Upper lobe of left lung (tissue), 6 donors: ENCODE data around the gene TMEM161A. TPM values are rescaled to one million over a fixed set of nuclear protein-coding genes. Genes with fewer than 3 reads are reported as not detected.
"Not testable (repeated sequence)": the region's sequence is repeated elsewhere in the genome, so short reads cannot be mapped to it uniquely, and the experiment has no call there.

Experiments used
- ATAC-seq, 2 donors: fragments of 200-7000 bp; cut with Tn5 transposase; one replicate each; pipeline ENCODE4 v1.9.1; 2022; ENCODE audit warnings: mild to moderate bottlenecking in 2 of 2, moderate library complexity in 2 of 2; ENCODE audit not compliant: low FRiP score in 2 of 2
- DNase-seq, 2 donors: peaks; one replicate each; pipeline ENCODE4 v3.0.0-alpha.2; 2019 to 2020
- H3K27ac ChIP-seq, 4 donors: fragments of 200-600 bp; sonication (generic); one replicate each; pipeline ENCODE4 v1.5.1; 2016 to 2019
- H3K27me3 ChIP-seq, 4 donors: fragments of 200-600 bp; sonication (generic); one replicate each; pipeline ENCODE4 v1.5.1; 2017 to 2019
- H3K36me3 ChIP-seq, 4 donors: fragments of 200-600 bp; sonication (generic); one replicate each; pipeline ENCODE4 v1.5.1; 2016 to 2019
- H3K4me1 ChIP-seq, 4 donors: fragments of 200-600 bp; sonication (generic); one replicate each; pipeline ENCODE4 v1.5.1; 2018 to 2019
- H3K4me3 ChIP-seq, 4 donors: fragments of 200-600 bp; sonication (generic); one replicate each; pipeline ENCODE4 v1.5.1; 2017 to 2019; ENCODE audit warnings: mild to moderate bottlenecking in 2 of 4, moderate library complexity in 1 of 4
- H3K9me3 ChIP-seq, 4 donors: fragments of 200-600 bp; sonication (generic); one replicate each; pipeline ENCODE4 v1.5.1; 2018 to 2019
- EP300 ChIP-seq, 4 donors: sonication (generic); formaldehyde crosslinking; IDR thresholded peaks; one replicate each; pipeline ENCODE4 v1.5.1; 2017; ENCODE audit warnings: antibody characterized with exemption in 4 of 4, control low read depth in 2 of 4
- POLR2A ChIP-seq, 4 donors: fragments of 450-650 bp; IDR thresholded peaks; one replicate each; pipeline ENCODE4 v1.5.1; 2016 to 2017; ENCODE audit warnings: antibody characterized with exemption in 4 of 4, mild to moderate bottlenecking in 2 of 4
- POLR2AphosphoS5 ChIP-seq, 2 donors: sonication (generic); formaldehyde crosslinking; IDR thresholded peaks; one replicate each; pipeline ENCODE4 v1.5.1; 2017; ENCODE audit warnings: antibody characterized with exemption in 2 of 2
- WGBS, 2 donors: methylation state at CpG; one replicate each; pipeline ENCODE4 v1.1.5; 2017 to 2018; 5-methylcytosine and 5-hydroxymethylcytosine counted together
- total RNA-seq, 6 donors: library from RNA; depleted of rRNA in 4 of 6; stranded (reverse); fragments of >200 nt in 4 of 6; gene quantifications; one replicate each; pipeline versions ENCODE4 v1.1.0 to v1.2.1, GENCODE V29; 2016 to 2021
- TF ChIP-seq, protein P1 (sequence below), 6 experiments: fragments of 450-650 bp in 4 of 6; fragments of 200-600 bp in 2 of 6; sonication (generic) in 2 of 6; IDR thresholded peaks; one replicate each; pipeline ENCODE4 v1.5.1; 2016 to 2019; ENCODE audit warnings: antibody characterized with exemption in 6 of 6
- donor health status: DM: no; HTN: no; CAD: no; lungs with moderate emphysema.
- donor health status: DM: no; HTN: yes; CAD: no; lungs with severe emphysema.

The TMEM161A gene
- total RNA-seq, 6 donors from 2014 or later, result 18.7 to 31.6 (median 26.2) TPM

GRCh38 chr19:19111136-19111835 lies 27.0 kb downstream of the TMEM161A start:
- peaks cover 6 to 15% (median 7%) of the 10 kb centered on the region in 4 donors for H3K4me1 ChIP-seq
- H3K9me3 ChIP-seq, result no peaks in the 10 kb centered on the region
- H3K27me3 ChIP-seq, result no peaks in the 10 kb centered on the region
- WGBS, 2 donors, result 76 to 86% methylated on average over 3 to 15 of the region's 15 CpGs
- TF ChIP-seq, protein P1, sequence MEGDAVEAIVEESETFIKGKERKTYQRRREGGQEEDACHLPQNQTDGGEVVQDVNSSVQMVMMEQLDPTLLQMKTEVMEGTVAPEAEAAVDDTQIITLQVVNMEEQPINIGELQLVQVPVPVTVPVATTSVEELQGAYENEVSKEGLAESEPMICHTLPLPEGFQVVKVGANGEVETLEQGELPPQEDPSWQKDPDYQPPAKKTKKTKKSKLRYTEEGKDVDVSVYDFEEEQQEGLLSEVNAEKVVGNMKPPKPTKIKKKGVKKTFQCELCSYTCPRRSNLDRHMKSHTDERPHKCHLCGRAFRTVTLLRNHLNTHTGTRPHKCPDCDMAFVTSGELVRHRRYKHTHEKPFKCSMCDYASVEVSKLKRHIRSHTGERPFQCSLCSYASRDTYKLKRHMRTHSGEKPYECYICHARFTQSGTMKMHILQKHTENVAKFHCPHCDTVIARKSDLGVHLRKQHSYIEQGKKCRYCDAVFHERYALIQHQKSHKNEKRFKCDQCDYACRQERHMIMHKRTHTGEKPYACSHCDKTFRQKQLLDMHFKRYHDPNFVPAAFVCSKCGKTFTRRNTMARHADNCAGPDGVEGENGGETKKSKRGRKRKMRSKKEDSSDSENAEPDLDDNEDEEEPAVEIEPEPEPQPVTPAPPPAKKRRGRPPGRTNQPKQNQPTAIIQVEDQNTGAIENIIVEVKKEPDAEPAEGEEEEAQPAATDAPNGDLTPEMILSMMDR (IDR thresholded peaks at IDR 0.05), result no peak
- no peak for TF ChIP-seq POLR2A (IDR thresholded peaks at IDR 0.05)
- no peak for TF ChIP-seq EP300 (IDR thresholded peaks at IDR 0.05)
- no peak for TF ChIP-seq POLR2AphosphoS5 (IDR thresholded peaks at IDR 0.05)
- ATAC-seq (no peak), DNase-seq (no peak)
- no peak overlapping the region for H3K27ac ChIP-seq
- H3K4me3 ChIP-seq, result no peak overlapping the region
- peaks cover 0 to 4% (median 0%) of the 10 kb centered on the region in 4 donors for H3K36me3 ChIP-seq

GRCh38 chr19:19110410-19111135 lies 27.7 kb downstream of the TMEM161A start:
- 30 to 38% methylated on average over 15 to 49 of the region's 66 CpGs for WGBS, 2 donors
- peak in 1 of 2 donors; percentile 83 for DNase-seq
- Histone ChIP-seq H3K4me3 (no peak overlapping the region), H3K27me3 (no peaks in the 10 kb centered on the region), H3K27ac (no peak overlapping the region), H3K4me1 (peaks cover 6 to 17% (median 7%) of the 10 kb centered on the region in 4 donors), H3K9me3 (no peaks in the 10 kb centered on the region), H3K36me3 (peaks cover 0 to 4% (median 0%) of the 10 kb centered on the region in 4 donors)
- TF ChIP-seq EP300 (IDR thresholded peaks at IDR 0.05) (no peak), POLR2AphosphoS5 (IDR thresholded peaks at IDR 0.05) (no peak)
- TF ChIP-seq, protein P1 (IDR thresholded peaks at IDR 0.05), result peak in 2 of 6 experiments; percentile 20 to 24
- ATAC-seq, result no peak

- Histone ChIP-seq H3K27ac (no peak overlapping the region), H3K9me3 (no peaks in the 10 kb centered on the region), H3K4me1 (peaks cover 6 to 23% (median 7%) of the 10 kb centered on the region in 4 donors), H3K36me3 (peaks cover 0 to 4% (median 0%) of the 10 kb centered on the region in 4 donors), H3K27me3 (no peaks in the 10 kb centered on the region), H3K4me3 (no peak overlapping the region)
- ATAC-seq, result no peak
- TF ChIP-seq EP300 (IDR thresholded peaks at IDR 0.05) (no peak), POLR2AphosphoS5 (IDR thresholded peaks at IDR 0.05) (no peak), POLR2A (IDR thresholded peaks at IDR 0.05) (no peak)
- TF ChIP-seq, protein P1 (IDR thresholded peaks at IDR 0.05), result no peak
- DNase-seq, result no peak
- WGBS, 2 donors, result 84 to 90% methylated on average over 9 of the region's 9 CpGs
Measured at GRCh38 chr19:19109601-19110000, 28.7 kb downstream of the TMEM161A start.

DNA sequence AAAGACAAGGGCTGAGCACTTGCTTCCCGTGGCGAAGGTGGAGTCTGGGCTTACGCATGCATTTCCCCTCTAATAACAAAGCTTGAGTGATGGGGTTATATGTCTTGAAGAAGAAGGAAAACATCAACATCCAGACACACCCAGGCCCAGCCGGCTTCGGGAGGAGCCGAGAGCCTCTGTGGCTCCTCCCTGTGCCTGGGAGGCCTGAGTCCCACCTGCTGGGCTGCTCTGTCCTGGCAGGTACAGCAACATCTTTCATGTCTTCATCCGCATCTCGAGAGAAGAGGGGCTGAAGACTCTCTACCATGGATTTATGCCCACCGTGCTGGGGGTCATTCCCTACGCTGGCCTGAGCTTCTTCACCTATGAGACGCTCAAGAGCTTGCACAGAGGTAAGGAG lies 30.6 kb downstream of the TMEM161A start:
- Histone ChIP-seq H3K4me3 (no peak overlapping the region), H3K4me1 (peaks cover 6 to 23% (median 7%) of the 10 kb centered on the region in 4 donors), H3K9me3 (no peaks in the 10 kb centered on the region), H3K36me3 (peaks cover 0 to 4% (median 0%) of the 10 kb centered on the region in 4 donors), H3K27me3 (no peaks in the 10 kb centered on the region), H3K27ac (no peak overlapping the region)
- WGBS, 2 donors, result 83 to 86% methylated on average over 11 of the region's 11 CpGs
- ATAC-seq (no peak), DNase-seq (no peak)
- TF ChIP-seq, protein P1 (IDR thresholded peaks at IDR 0.05), result no peak
- TF ChIP-seq POLR2A (IDR thresholded peaks at IDR 0.05), result no peak
- TF ChIP-seq POLR2AphosphoS5 (IDR thresholded peaks at IDR 0.05), result no peak
- TF ChIP-seq EP300 (IDR thresholded peaks at IDR 0.05), result no peak

GRCh38 chr19:19106938-19107337 lies 31.3 kb downstream of the TMEM161A start:
- H3K4me3 ChIP-seq, H3K36me3 ChIP-seq, ATAC-seq, H3K27me3 ChIP-seq, H3K9me3 ChIP-seq, DNase-seq, H3K27ac ChIP-seq: not testable (repeated sequence)
- 95 to 100% methylated on average over 7 of the region's 7 CpGs for WGBS, 2 donors
- H3K4me1 ChIP-seq, result peaks cover 6 to 23% (median 7%) of the 10 kb centered on the region in 4 donors
